ENCODE results near the gene PPP1R10. TPM values are rescaled to one million over a fixed set of nuclear protein-coding genes. Genes with fewer than 3 reads are reported as not detected.

Gene PPP1R10
- polyA plus RNA-seq, 1 donor: 37.0 TPM

GRCh38 chr6:30555816-30556065, 61.3 kb downstream of the PPP1R10 start:
- peak; percentile 90 for DNase-seq

- no peak for DNase-seq
Observed at GRCh38 chr6:30554962-30555815, 61.9 kb downstream of the PPP1R10 start.

- no peak for DNase-seq
Observed at GRCh38 chr6:30554404-30554803, 62.6 kb downstream of the PPP1R10 start.

Other genes starting within 250 kb of the PPP1R10 start
- 86.9 TPM for gene HLA-E, start 127.7 kb downstream of the PPP1R10 start, polyA plus RNA-seq (ENCODE audit: insufficient read length)
- 57.1 TPM for gene GNL1, start 60.8 kb downstream of the PPP1R10 start, polyA plus RNA-seq (ENCODE audit: insufficient read length)
- 22.3 TPM for gene PRR3, start 59.9 kb downstream of the PPP1R10 start, polyA plus RNA-seq (ENCODE audit: insufficient read length)
- gene ABCF1, start 45.8 kb downstream of the PPP1R10 start, polyA plus RNA-seq (ENCODE audit: insufficient read length): 54.8 TPM
- 59.6 TPM for gene MRPS18B, start 597 bp upstream of the PPP1R10 start, polyA plus RNA-seq (ENCODE audit: insufficient read length)
- gene ATAT1, start 9.6 kb upstream of the PPP1R10 start, polyA plus RNA-seq (ENCODE audit: insufficient read length): 21.3 TPM
- gene C6orf136, start 29.9 kb upstream of the PPP1R10 start, polyA plus RNA-seq (ENCODE audit: insufficient read length): 15.5 TPM
- gene DHX16, start 55.8 kb upstream of the PPP1R10 start, polyA plus RNA-seq (ENCODE audit: insufficient read length): 27.7 TPM
- gene PPP1R18, start 69.4 kb upstream of the PPP1R10 start, polyA plus RNA-seq (ENCODE audit: insufficient read length): 41.8 TPM
- 41.9 TPM for gene NRM, start 73.7 kb upstream of the PPP1R10 start, polyA plus RNA-seq (ENCODE audit: insufficient read length)
- 27.0 TPM for gene MDC1, start 100.0 kb upstream of the PPP1R10 start, polyA plus RNA-seq (ENCODE audit: insufficient read length)
- gene TUBB, start 103.1 kb upstream of the PPP1R10 start, polyA plus RNA-seq (ENCODE audit: insufficient read length): 777 TPM
- gene FLOT1, start 125.4 kb upstream of the PPP1R10 start, polyA plus RNA-seq (ENCODE audit: insufficient read length): 120 TPM
- 13.0 TPM for gene IER3, start 127.3 kb upstream of the PPP1R10 start, polyA plus RNA-seq (ENCODE audit: insufficient read length)

All from hindlimb muscle (tissue), 1 donor.